Gastroesophageal sphincter (tissue), 4 donors: Measurements from ENCODE around the gene BCLAF3. TPM values are rescaled to one million over a fixed set of nuclear protein-coding genes. Genes with fewer than 3 reads are reported as not detected.

Source experiments
- ATAC-seq: fragments of 150-250 bp; one replicate; pipeline ENCODE4 v1.9.1; 2016; ENCODE audit warnings: mild to moderate bottlenecking, moderate library complexity
- H3K27ac ChIP-seq, 4 donors: fragments of 200-600 bp; sonication (generic) in 3 of 4; 1 replicate in 3 of 4; 2 replicates in 1 of 4; pipeline ENCODE4 v1.5.1; 2016 to 2019
- H3K27me3 ChIP-seq: fragments of 200-600 bp; sonication (generic); one replicate; pipeline ENCODE4 v1.5.1; 2019
- H3K36me3 ChIP-seq, 2 donors: fragments of 200-600 bp; sonication (generic); one replicate each; pipeline ENCODE4 v1.5.1; 2019; ENCODE audit warnings: control low read depth in 1 of 2
- H3K4me1 ChIP-seq, 3 donors: fragments of 200-600 bp; sonication (generic); 1 replicate in 2 of 3; 2 replicates in 1 of 3; pipeline ENCODE4 v1.5.1; 2016 to 2019; ENCODE audit warnings: control low read depth in 2 of 3
- H3K4me3 ChIP-seq, 2 donors: fragments of 200-600 bp; sonication (generic); one replicate each; pipeline ENCODE4 v1.5.1; 2019; ENCODE audit warnings: mild to moderate bottlenecking in 1 of 2, moderate library complexity in 1 of 2
- H3K9me3 ChIP-seq, 3 donors: fragments of 200-600 bp; sonication (generic); one replicate each; pipeline ENCODE4 v1.5.1; 2017 to 2019; ENCODE audit warnings: control low read depth in 2 of 3
- CTCF ChIP-seq, 4 experiments: fragments of 200-600 bp in 2 of 4; fragments of 450-650 bp in 2 of 4; sonication (generic) in 1 of 4; IDR thresholded peaks; one replicate each; pipeline ENCODE4 v1.5.1; 2017 to 2019; ENCODE audit warnings: antibody characterized with exemption in 4 of 4, mild to moderate bottlenecking in 2 of 4, moderate library complexity in 2 of 4
- EP300 ChIP-seq: sonication (generic); formaldehyde crosslinking; IDR thresholded peaks from one replicate; pipeline ENCODE4 v1.6.1; 2017; ENCODE audit warnings: antibody characterized with exemption, mild to moderate bottlenecking
- POLR2A ChIP-seq, 2 donors: fragments of 450-650 bp; IDR thresholded peaks; one replicate each; pipeline ENCODE4 v1.6.1; 2017; ENCODE audit warnings: antibody characterized with exemption in 2 of 2, mild to moderate bottlenecking in 2 of 2, moderate library complexity in 1 of 2
- POLR2AphosphoS5 ChIP-seq: sonication (generic); formaldehyde crosslinking; IDR thresholded peaks from one replicate; pipeline ENCODE4 v1.6.1; 2017; ENCODE audit warnings: antibody characterized with exemption
- WGBS, 2 donors: methylation state at CpG; one replicate each; pipeline ENCODE4 v1.1.5; 2018; ENCODE audit warnings: low coverage in 1 of 2; 5-methylcytosine and 5-hydroxymethylcytosine counted together
- total RNA-seq, 4 donors: library from RNA; depleted of rRNA; stranded (reverse); fragments of >200 nt; gene quantifications; one replicate each; pipeline ENCODE4 v1.1.0, GENCODE V29; 2016

The BCLAF3 gene
- total RNA-seq, 4 donors from 2014 or later, result 5.9 to 22.6 (median 9.6) TPM

GRCh38 chrX:20028588-20028987, 37.7 kb upstream of the BCLAF3 start:
- Histone ChIP-seq H3K4me3 (no peak overlapping the region), H3K27me3 (no peaks in the 10 kb centered on the region), H3K36me3 (no peaks in the 10 kb centered on the region), H3K4me1 (no peaks in the 10 kb centered on the region), H3K9me3 (no peaks in the 10 kb centered on the region), H3K27ac (no peak overlapping the region)
- no peak for TF ChIP-seq EP300
- no peak for ATAC-seq
- 87 to 90% methylated on average over 2 to 3 of the region's 8 CpGs for WGBS, 2 donors

DNA sequence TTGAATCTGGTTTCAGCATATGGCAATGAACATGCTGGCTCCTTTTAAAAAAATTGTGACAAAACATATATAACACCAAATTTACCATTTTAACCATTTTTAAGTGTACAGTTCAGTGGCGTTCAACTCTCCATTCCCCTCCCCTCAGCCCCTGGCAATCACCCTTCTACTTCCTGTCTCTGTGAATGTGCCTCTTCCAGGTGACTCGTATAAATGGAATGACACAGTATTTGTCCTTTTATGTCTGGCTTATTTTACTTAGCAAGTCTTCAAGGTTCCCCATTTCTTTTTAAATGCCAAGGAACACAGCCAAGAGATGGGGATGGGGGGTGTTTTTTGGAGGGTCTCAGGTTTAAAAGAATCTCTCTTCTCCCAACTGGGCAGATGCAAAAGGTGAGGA, 35.4 kb upstream of the BCLAF3 start:
- TF ChIP-seq POLR2A (IDR thresholded peaks at IDR 0.05) (no peak), EP300 (no peak), CTCF (IDR thresholded peaks at IDR 0.05) (no peak), POLR2AphosphoS5 (no peak)
- no peak overlapping the region for H3K4me3 ChIP-seq
- H3K36me3 ChIP-seq, result no peaks in the 10 kb centered on the region
- H3K27me3 ChIP-seq, result no peaks in the 10 kb centered on the region
- H3K4me1 ChIP-seq, result no peaks in the 10 kb centered on the region
- 21 to 71% methylated on average over 1 to 2 of the region's 2 CpGs for WGBS, 2 donors
- no peak overlapping the region for H3K27ac ChIP-seq
- H3K9me3 ChIP-seq, result no peaks in the 10 kb centered on the region
- no peak for ATAC-seq

DNA sequence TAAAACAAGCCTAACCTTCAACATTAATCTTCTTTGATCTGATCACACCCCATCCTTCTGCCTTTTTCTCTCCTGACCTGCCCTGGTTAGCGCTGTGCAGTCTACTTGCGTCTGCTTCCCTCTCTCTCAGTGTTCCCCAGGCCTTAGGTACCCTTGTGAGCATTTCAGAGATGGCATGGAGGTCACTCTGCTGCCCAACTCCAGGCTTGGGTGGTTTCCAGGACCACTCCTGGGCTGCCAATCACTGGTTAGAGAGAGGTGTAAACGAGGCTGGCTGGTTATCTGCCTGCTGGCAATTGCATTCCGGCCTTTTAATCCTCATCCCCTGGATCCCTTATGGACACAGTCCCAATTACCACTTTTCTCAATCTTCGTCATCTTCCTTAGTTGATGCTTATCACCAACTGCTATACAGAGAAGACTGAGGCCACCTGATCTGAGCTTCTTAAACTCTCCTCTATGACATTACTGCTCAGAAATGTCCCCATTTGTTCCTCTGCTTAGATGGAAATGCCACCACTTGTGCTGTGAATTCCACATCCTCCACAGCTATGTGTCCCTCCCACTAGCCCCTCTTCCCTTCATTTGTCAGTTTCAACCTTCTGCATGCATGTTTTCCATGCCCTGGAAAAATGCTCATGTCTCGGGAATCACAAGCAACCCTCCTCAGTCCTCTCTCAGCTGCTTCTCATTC, 29.0 kb upstream of the BCLAF3 start:
- Histone ChIP-seq H3K36me3 (no peaks in the 10 kb centered on the region), H3K9me3 (no peaks in the 10 kb centered on the region), H3K27me3 (no peaks in the 10 kb centered on the region), H3K4me3 (no peak overlapping the region), H3K27ac (no peak overlapping the region), H3K4me1 (no peaks in the 10 kb centered on the region)
- TF ChIP-seq CTCF (IDR thresholded peaks at IDR 0.05) (no peak), POLR2A (IDR thresholded peaks at IDR 0.05) (no peak), EP300 (no peak), POLR2AphosphoS5 (no peak)
- 86 to 91% methylated on average over 4 of the region's 6 CpGs for WGBS, 2 donors
- no peak for ATAC-seq

DNA sequence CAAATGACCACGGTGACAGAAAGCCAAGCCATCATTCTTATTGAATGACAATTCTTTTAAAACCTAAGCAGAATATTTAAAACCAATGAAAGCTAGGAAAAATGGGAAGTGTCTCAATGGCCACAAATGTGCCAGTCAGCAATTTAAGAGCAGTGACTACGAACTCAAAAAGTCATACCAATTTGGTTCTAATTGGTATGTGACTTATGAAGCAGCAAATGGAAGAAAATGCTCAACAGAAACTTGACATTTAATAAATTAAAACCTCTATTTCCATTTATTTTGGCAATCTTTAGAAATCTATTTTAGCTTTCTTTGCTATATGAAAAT, 25.7 kb upstream of the BCLAF3 start:
- TF ChIP-seq EP300 (no peak), POLR2A (IDR thresholded peaks at IDR 0.05) (no peak)
- H3K27me3 ChIP-seq, result no peaks in the 10 kb centered on the region
- no peaks in the 10 kb centered on the region for H3K9me3 ChIP-seq
- no peaks in the 10 kb centered on the region for H3K4me1 ChIP-seq
- no peaks in the 10 kb centered on the region for H3K36me3 ChIP-seq
- H3K4me3 ChIP-seq, result no peak overlapping the region
- WGBS, 2 donors, result 55 to 60% methylated on average over 1 to 2 of the region's 2 CpGs
- no peak for ATAC-seq
- no peak overlapping the region for H3K27ac ChIP-seq

- no peak for ATAC-seq
These were observed 25.2 kb upstream of the BCLAF3 start for GRCh38 chrX:20015945-20016615.

More at GRCh38 chrX:20015945-20016615, 25.2 kb upstream of the BCLAF3 start:
- H3K9me3 ChIP-seq, result no peaks in the 10 kb centered on the region
- no peaks in the 10 kb centered on the region for H3K36me3 ChIP-seq
- H3K4me3 ChIP-seq, result no peak overlapping the region
- H3K27me3 ChIP-seq, result no peaks in the 10 kb centered on the region
- TF ChIP-seq CTCF (IDR thresholded peaks at IDR 0.05) (no peak), POLR2AphosphoS5 (no peak), POLR2A (IDR thresholded peaks at IDR 0.05) (no peak), EP300 (no peak)
- H3K27ac ChIP-seq, result no peak overlapping the region
- H3K4me1 ChIP-seq, result no peaks in the 10 kb centered on the region
- WGBS, 2 donors, result 51 to 84% methylated on average over 2 to 9 of the region's 9 CpGs
